ENCODE measurements around the gene SOD1. TPM values are rescaled to one million over a fixed set of nuclear protein-coding genes. Genes with fewer than 3 reads are reported as not detected.

The SOD1 gene
- total RNA-seq, 4 donors from 2014 or later: 249 to 453 (median 377) TPM

- no peak for DNase-seq
- Histone ChIP-seq H3K27ac (no peak overlapping the region), H3K4me3 (no peak overlapping the region), H3K9me3 (no peaks in the 10 kb centered on the region), H3K36me3 (peaks cover 0 to 31% of the 10 kb centered on the region in 2 donors), H3K4me1 (no peaks in the 10 kb centered on the region), H3K27me3 (no peaks in the 10 kb centered on the region)
- in situ Hi-C loops (cut with MboI; ENCODE audit: low sequenced_read_pairs in 4 of 4): no loop called here
- ATAC-seq: no peak
- intact Hi-C loops (cut with DNase I; ENCODE audit: low total_unique reads): no loop called here
- TF ChIP-seq CTCF (IDR thresholded peaks at IDR 0.05 in 4 of 5, conservative IDR thresholded peaks at IDR 0.05 in 1 of 5) (no peak), POLR2A (IDR thresholded peaks at IDR 0.05) (no peak)
These were observed 15.8 kb downstream of the SOD1 start for GRCh38 chr21:31675318-31675717.

- no peak overlapping the region for H3K27ac ChIP-seq
- DNase-seq (no peak), ATAC-seq (no peak)
- intact Hi-C loops (cut with DNase I; ENCODE audit: low total_unique reads): no loop called here
- in situ Hi-C loops (cut with MboI; ENCODE audit: low sequenced_read_pairs in 4 of 4): no loop called here
- no peak overlapping the region for H3K4me3 ChIP-seq
- no peaks in the 10 kb centered on the region for H3K27me3 ChIP-seq
- H3K36me3 ChIP-seq: peaks cover 0 to 28% of the 10 kb centered on the region in 2 donors
- no peak for TF ChIP-seq CTCF (IDR thresholded peaks at IDR 0.05 in 4 of 5, conservative IDR thresholded peaks at IDR 0.05 in 1 of 5)
- TF ChIP-seq POLR2A (IDR thresholded peaks at IDR 0.05): no peak
- no peaks in the 10 kb centered on the region for H3K9me3 ChIP-seq
- no peaks in the 10 kb centered on the region for H3K4me1 ChIP-seq
These were observed 16.5 kb downstream of the SOD1 start for GRCh38 chr21:31675960-31676359.

- in situ Hi-C loops (cut with MboI; ENCODE audit: low sequenced_read_pairs in 4 of 4): no loop called here
- no peak overlapping the region for H3K27ac ChIP-seq
- no peaks in the 10 kb centered on the region for H3K9me3 ChIP-seq
- H3K27me3 ChIP-seq: no peaks in the 10 kb centered on the region
- H3K4me1 ChIP-seq: no peaks in the 10 kb centered on the region
- H3K4me3 ChIP-seq: no peak overlapping the region
- TF ChIP-seq CTCF (IDR thresholded peaks at IDR 0.05 in 4 of 5, conservative IDR thresholded peaks at IDR 0.05 in 1 of 5) (no peak), POLR2A (IDR thresholded peaks at IDR 0.05) (no peak)
- DNase-seq (no peak), ATAC-seq (no peak)
- intact Hi-C loops (cut with DNase I; ENCODE audit: low total_unique reads): no loop called here
- peaks cover 0 to 18% of the 10 kb centered on the region in 2 donors for H3K36me3 ChIP-seq
These were observed 17.6 kb downstream of the SOD1 start for GRCh38 chr21:31677047-31677446.

- in situ Hi-C loops (cut with MboI; ENCODE audit: low sequenced_read_pairs in 4 of 4): no loop called here
- no peak for DNase-seq
- Histone ChIP-seq H3K27ac (no peak overlapping the region), H3K4me1 (no peaks in the 10 kb centered on the region), H3K36me3 (peaks cover 0 to 27% of the 10 kb centered on the region in 2 donors), H3K27me3 (no peaks in the 10 kb centered on the region), H3K9me3 (no peaks in the 10 kb centered on the region), H3K4me3 (no peak overlapping the region)
- intact Hi-C loops (cut with DNase I; ENCODE audit: low total_unique reads): no loop called here
- ATAC-seq: no peak
- no peak for TF ChIP-seq CTCF (IDR thresholded peaks at IDR 0.05 in 4 of 5, conservative IDR thresholded peaks at IDR 0.05 in 1 of 5)
- TF ChIP-seq POLR2A (IDR thresholded peaks at IDR 0.05): no peak
These were observed 19.0 kb downstream of the SOD1 start for GRCh38 chr21:31678478-31678877.

DNA sequence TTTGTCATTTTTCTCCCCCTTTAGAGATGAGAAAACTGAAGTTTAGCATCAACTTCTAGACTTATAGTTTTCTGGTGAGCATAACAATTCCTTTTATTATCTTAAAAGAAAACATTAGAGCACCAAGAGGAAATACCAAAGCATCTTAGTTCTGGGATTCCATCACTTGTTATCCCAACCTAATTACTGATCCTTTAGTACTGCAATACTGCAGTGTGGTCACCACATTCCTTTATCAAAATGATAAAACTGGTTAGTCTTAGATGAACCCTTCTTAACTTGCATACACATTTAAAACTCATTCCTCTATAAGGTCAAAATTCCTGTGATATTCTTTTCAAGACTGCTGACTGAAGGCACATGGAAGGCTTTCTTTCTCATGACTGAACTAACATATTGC lies 23.1 kb downstream of the SOD1 start:
- in situ Hi-C loops (cut with MboI; ENCODE audit: low sequenced_read_pairs in 4 of 4): no loop called here
- Histone ChIP-seq H3K4me3 (no peak overlapping the region), H3K36me3 (peaks cover 0 to 62% of the 10 kb centered on the region in 2 donors), H3K9me3 (no peaks in the 10 kb centered on the region), H3K27me3 (no peaks in the 10 kb centered on the region), H3K4me1 (no peaks in the 10 kb centered on the region), H3K27ac (no peak overlapping the region)
- intact Hi-C loops (cut with DNase I; ENCODE audit: low total_unique reads): no loop called here
- DNase-seq: no peak
- no peak for ATAC-seq
- TF ChIP-seq CTCF (IDR thresholded peaks at IDR 0.05 in 4 of 5, conservative IDR thresholded peaks at IDR 0.05 in 1 of 5) (no peak), POLR2A (IDR thresholded peaks at IDR 0.05) (no peak)
